Measurements from ENCODE around the gene B4GALT6. TPM values are rescaled to one million over a fixed set of nuclear protein-coding genes. Genes with fewer than 3 reads are reported as not detected.

B4GALT6 gene
- total and polyA plus RNA-seq, 2 of the 4 experiments (the other 2 are of a cell fraction) = 1.1 to 3.9 TPM

DNA sequence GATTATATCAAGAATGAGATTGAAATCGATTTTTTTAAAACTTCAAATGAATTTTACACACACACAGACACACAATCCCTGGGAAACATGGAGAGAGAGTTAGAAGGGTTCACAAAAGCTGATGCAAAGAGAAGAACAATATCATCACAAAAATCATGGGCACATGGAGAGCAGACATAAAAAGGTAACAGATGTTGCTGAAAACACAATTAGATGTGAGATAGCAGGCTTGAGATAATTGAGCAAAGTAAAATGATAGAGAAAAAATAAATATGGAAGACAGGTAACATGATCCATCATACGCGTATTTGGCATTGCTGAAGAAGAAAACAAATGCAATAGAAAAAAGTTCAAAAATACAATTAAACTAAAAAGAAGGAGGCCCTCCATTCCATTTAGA is 11.6 kb upstream of the B4GALT6 start:
- no peak overlapping the region for H4K8ac ChIP-seq (ENCODE audit: low read depth in 2 of 2, low read length in 2 of 2)
- DNase-seq (no peak), ATAC-seq (ENCODE audit: low read depth) (no peak)
- ChIA-PET CTCF (no interaction called here), POLR2A (ENCODE audit: unreplicated experiment) (no interaction called here)
- H3K18ac ChIP-seq (ENCODE audit: low read depth, low read length) = no peak overlapping the region
- H4K91ac ChIP-seq (ENCODE audit: insufficient read depth, low read depth, low read length) = no peak overlapping the region
- no peak overlapping the region for H2BK15ac ChIP-seq (ENCODE audit: low read depth, low read length)
- H2AK5ac ChIP-seq (ENCODE audit: low read depth, low read length) = no peak overlapping the region
- dilution Hi-C loops (cut with HindIII; ENCODE audit: low sequenced_read_pairs, unreplicated experiment) (no loop called here), intact Hi-C loops (cut with micrococcal nuclease) (no loop called here), in situ Hi-C loops (cut with MboI; ENCODE audit: low sequenced_read_pairs) (no loop called here)
- no peak overlapping the region for H3K14ac ChIP-seq (replicated peaks; ENCODE audit: low read depth, low read length)
- H3K9ac ChIP-seq (ENCODE audit: low read depth, low read length) = no peak overlapping the region
- H3K27ac ChIP-seq (ENCODE audit: insufficient read depth, low read length) = no peak overlapping the region
- no peak overlapping the region for H2AK9ac ChIP-seq (replicated peaks; ENCODE audit: low read depth, low read length, poor library complexity)
- no peaks in the 10 kb centered on the region for H3K9me3 ChIP-seq (ENCODE audit: control insufficient read depth, insufficient read depth, low read length)
- BruUV-seq (replicated peaks) = no TSS peak
- H3K9me1 ChIP-seq (ENCODE audit: insufficient read depth, low read length) = no peaks in the 10 kb centered on the region
- no peak overlapping the region for H3K23ac ChIP-seq (ENCODE audit: low read depth, low read length)
- no peaks in the 10 kb centered on the region for H4K20me1 ChIP-seq (ENCODE audit: insufficient read depth, low read length)
- H2BK20ac ChIP-seq (ENCODE audit: low read depth, low read length) = no peak overlapping the region
- no peak overlapping the region for H4K5ac ChIP-seq (ENCODE audit: low read depth, low read length)
- WGBS, 2 experiments (ENCODE audit: extremely low coverage in 2 of 2, insufficient read length in 1 of 2) = no CpG with 5 or more reads among the region's 3 CpGs
- no peak overlapping the region for H2AFZ ChIP-seq (replicated peaks; ENCODE audit: low read length, poor library complexity)
- no peak overlapping the region for H3K56ac ChIP-seq (ENCODE audit: extremely low read depth, insufficient read depth, low read length)
- H2BK120ac ChIP-seq (ENCODE audit: low read depth, low read length) = no peak overlapping the region
- TF ChIP-seq, protein P1, sequence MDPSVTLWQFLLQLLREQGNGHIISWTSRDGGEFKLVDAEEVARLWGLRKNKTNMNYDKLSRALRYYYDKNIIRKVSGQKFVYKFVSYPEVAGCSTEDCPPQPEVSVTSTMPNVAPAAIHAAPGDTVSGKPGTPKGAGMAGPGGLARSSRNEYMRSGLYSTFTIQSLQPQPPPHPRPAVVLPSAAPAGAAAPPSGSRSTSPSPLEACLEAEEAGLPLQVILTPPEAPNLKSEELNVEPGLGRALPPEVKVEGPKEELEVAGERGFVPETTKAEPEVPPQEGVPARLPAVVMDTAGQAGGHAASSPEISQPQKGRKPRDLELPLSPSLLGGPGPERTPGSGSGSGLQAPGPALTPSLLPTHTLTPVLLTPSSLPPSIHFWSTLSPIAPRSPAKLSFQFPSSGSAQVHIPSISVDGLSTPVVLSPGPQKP (IDR thresholded peaks at IDR 0.05; ENCODE audit: borderline replicate concordance, low read depth, low read length) = no peak
- TF ChIP-seq CHD1 (IDR thresholded peaks at IDR 0.05; ENCODE audit: low read depth, low read length) = no peak
- TF ChIP-seq MAZ (IDR thresholded peaks at IDR 0.05; ENCODE audit: borderline replicate concordance, low read depth, low read length) = no peak
- no peak for TF ChIP-seq POLR2A (IDR thresholded peaks at IDR 0.05; ENCODE audit: low read depth, low read length)
- TF ChIP-seq, protein P2, sequence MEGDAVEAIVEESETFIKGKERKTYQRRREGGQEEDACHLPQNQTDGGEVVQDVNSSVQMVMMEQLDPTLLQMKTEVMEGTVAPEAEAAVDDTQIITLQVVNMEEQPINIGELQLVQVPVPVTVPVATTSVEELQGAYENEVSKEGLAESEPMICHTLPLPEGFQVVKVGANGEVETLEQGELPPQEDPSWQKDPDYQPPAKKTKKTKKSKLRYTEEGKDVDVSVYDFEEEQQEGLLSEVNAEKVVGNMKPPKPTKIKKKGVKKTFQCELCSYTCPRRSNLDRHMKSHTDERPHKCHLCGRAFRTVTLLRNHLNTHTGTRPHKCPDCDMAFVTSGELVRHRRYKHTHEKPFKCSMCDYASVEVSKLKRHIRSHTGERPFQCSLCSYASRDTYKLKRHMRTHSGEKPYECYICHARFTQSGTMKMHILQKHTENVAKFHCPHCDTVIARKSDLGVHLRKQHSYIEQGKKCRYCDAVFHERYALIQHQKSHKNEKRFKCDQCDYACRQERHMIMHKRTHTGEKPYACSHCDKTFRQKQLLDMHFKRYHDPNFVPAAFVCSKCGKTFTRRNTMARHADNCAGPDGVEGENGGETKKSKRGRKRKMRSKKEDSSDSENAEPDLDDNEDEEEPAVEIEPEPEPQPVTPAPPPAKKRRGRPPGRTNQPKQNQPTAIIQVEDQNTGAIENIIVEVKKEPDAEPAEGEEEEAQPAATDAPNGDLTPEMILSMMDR (conservative IDR thresholded peaks at IDR 0.05; ENCODE audit: low read depth, low read length) = no peak
- no peak for TF ChIP-seq MAFK (IDR thresholded peaks at IDR 0.05; ENCODE audit: low read depth, low read length)
- TF ChIP-seq RFX5 (IDR thresholded peaks at IDR 0.05; ENCODE audit: low read depth, low read length) = no peak
- no peak for TF ChIP-seq SMC3 (IDR thresholded peaks at IDR 0.05; ENCODE audit: low read depth, low read length)
- no peak for TF ChIP-seq BHLHE40 (IDR thresholded peaks at IDR 0.05; ENCODE audit: low read depth, low read length)
- no peak for TF ChIP-seq RAD21 (IDR thresholded peaks at IDR 0.05; ENCODE audit: low read length)
- TF ChIP-seq RCOR1 (IDR thresholded peaks at IDR 0.05; ENCODE audit: insufficient replicate concordance, low read length) = no peak
- no peak for TF ChIP-seq NFE2L2 (IDR thresholded peaks at IDR 0.05; ENCODE audit: low read depth, low read length)
- TF ChIP-seq CEBPB (IDR thresholded peaks at IDR 0.05; ENCODE audit: low read depth, low read length) = no peak
- TF ChIP-seq FOS (IDR thresholded peaks at IDR 0.05; ENCODE audit: low read depth, low read length) = no peak
- TF ChIP-seq, protein P3, sequence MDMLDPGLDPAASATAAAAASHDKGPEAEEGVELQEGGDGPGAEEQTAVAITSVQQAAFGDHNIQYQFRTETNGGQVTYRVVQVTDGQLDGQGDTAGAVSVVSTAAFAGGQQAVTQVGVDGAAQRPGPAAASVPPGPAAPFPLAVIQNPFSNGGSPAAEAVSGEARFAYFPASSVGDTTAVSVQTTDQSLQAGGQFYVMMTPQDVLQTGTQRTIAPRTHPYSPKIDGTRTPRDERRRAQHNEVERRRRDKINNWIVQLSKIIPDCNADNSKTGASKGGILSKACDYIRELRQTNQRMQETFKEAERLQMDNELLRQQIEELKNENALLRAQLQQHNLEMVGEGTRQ (IDR thresholded peaks at IDR 0.05; ENCODE audit: low read depth, low read length) = no peak
- TF ChIP-seq MXI1 (IDR thresholded peaks at IDR 0.05; ENCODE audit: borderline replicate concordance, low read depth, low read length) = no peak
- no peaks in the 10 kb centered on the region for H3K27me3 ChIP-seq (ENCODE audit: control insufficient read depth, insufficient read depth, low read length)
- no peaks in the 10 kb centered on the region for H3K79me1 ChIP-seq (ENCODE audit: low read depth in 1 of 2, low read length in 2 of 2)
- H3K4me3 ChIP-seq (ENCODE audit: insufficient read depth, low read depth, low read length) = no peak overlapping the region
- no peaks in the 10 kb centered on the region for H3K36me3 ChIP-seq (ENCODE audit: control insufficient read depth, insufficient read depth, low read length)
- H2BK5ac ChIP-seq (ENCODE audit: low read depth, low read length, poor library complexity, severe bottlenecking) = no peak overlapping the region
- no peaks in the 10 kb centered on the region for H3K4me1 ChIP-seq (ENCODE audit: control insufficient read depth, insufficient read depth, low read length)
- no peak overlapping the region for H3K4me2 ChIP-seq (ENCODE audit: low read depth, low read length)
- no peak overlapping the region for H3K4ac ChIP-seq (ENCODE audit: low read depth, low read length)
